CD4-positive, alpha-beta T cell treated with Interleukin-17A for 1 hour (primary cell): ENCODE results near the gene FRYL.
"Not testable (repeated sequence)": the region's sequence is repeated elsewhere in the genome, so short reads cannot be mapped to it uniquely, and the experiment has no call there.

Source experiments
- DNase-seq: peaks from one replicate; pipeline ENCODE4 v3.0.0-alpha.2; 2020

FRYL gene

GRCh38 chr4:48481581-48481980, 298.5 kb downstream of the FRYL start:
- no peak for DNase-seq

DNA sequence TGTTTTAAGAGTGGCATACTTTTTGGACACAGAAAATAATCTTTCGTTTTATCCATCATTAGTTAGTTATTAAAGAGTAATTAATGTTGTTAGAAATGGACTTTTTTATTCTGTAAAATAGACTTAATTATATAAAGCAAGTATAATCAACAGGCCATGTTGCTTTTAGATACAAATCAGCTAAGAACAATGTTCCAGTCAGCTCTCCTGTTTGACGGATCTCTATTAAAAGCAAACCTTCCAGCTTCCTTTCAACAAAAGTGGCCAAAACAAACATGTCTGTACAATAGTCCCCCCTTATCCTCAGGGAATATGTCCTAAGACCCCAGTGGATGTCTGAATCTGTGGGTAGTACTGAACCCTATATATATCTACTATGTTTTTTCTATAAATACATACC, 301.8 kb downstream of the FRYL start:
- no peak for DNase-seq

GRCh38 chr4:48475770-48476169, 304.3 kb downstream of the FRYL start:
- no peak for DNase-seq

DNA sequence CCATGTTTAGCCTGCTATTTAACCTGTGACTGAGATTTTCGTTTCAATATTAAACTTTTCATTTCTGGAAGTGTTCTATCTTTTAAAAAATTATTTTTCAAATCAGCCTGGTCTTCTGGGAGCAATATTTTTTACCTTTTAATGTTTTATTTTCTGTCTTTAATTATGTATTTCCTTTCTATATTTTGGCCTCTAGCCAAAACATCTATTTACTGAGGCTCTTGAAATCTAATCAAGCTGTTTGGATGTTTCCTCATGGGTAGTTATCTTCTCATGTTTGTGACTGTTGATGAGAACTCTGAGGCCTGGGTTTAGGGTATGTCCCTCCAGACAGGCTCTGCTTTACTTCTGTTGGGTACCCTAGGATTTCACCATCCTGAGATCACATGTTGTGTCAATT, 307.3 kb downstream of the FRYL start:
- DNase-seq = no peak

- no peak for DNase-seq
Observed at GRCh38 chr4:48470570-48470969, 309.5 kb downstream of the FRYL start.

GRCh38 chr4:48470137-48470536, 309.9 kb downstream of the FRYL start:
- DNase-seq = no peak

DNA sequence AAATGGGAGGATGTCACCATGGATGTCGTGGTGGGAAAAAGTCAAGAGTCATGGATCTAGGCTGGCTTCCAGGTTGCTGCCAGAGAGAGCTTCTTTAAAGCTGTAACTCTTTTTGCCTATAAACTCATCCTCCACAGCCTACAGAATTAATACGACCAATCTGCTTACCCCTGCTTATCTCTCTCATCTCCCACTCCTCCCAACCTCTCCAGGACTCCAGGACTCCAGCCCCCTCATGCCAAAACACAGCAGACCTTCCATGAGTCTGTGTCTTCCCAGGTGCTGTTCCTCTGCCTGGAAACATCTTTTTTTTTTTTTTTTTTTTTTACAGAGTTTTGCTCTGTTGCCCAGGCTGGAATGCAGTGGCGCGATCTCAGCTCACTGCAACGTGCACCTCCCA, 312.2 kb downstream of the FRYL start:
- DNase-seq = no peak

GRCh38 chr4:48467442-48467841, 312.6 kb downstream of the FRYL start:
- DNase-seq = no peak

DNA sequence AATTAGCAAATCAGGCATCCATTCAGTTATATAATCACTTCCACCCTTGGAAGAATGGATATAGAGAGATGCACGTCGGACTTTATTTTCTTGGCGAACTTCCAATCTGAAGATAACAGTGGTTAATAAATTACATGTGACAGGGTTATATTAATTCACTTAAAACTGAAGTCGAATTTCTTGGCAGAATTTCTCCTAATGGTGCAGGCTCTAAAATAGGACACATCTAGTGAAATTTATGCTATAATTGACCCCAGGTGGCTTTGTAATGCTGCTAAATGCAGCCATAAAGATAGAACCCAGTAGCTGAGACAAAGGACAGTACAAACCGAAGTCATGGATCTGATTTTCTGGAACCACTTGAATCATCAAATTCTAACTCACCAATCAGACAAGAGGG, 317.7 kb downstream of the FRYL start:
- no peak for DNase-seq

DNA sequence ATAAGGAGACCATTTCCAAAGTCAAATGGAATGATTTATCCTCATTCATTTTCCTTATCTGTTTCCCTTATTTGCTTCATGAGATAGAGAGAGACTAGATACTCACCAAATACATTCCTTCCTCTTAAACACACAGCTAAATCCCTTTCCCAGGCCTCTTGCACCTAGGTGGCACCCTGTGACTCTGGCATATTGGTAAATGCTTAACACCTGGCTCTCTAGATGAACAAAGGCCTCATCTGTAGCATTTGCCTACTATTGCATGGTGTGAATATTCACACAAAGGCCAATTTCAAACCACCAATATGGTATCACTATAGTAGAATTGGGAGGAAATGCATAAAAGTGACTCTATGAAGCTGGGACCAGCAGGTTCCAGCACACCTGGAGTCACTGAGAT, 319.1 kb downstream of the FRYL start:
- no peak for DNase-seq

- no peak for DNase-seq
Observed at GRCh38 chr4:48454591-48454990, 325.5 kb downstream of the FRYL start.

DNA sequence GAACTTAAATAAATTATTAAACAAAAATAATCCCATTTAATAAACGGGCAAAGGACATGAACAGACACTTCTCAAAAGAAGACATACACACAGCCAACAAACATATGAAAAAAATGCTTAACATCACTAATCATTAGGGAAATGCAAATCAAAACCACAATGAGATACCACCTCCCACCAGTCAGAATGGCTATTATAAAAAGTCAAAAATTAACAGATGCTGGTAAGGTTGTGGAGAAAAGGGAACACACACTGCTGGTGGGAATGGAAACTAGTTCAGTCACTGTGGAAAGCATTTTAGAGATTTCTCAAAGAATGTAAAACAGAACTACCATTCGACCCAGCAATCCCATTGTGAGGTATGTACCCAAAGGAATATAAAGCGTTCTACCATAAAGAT, 328.4 kb downstream of the FRYL start:
- not testable (repeated sequence) for DNase-seq

DNA sequence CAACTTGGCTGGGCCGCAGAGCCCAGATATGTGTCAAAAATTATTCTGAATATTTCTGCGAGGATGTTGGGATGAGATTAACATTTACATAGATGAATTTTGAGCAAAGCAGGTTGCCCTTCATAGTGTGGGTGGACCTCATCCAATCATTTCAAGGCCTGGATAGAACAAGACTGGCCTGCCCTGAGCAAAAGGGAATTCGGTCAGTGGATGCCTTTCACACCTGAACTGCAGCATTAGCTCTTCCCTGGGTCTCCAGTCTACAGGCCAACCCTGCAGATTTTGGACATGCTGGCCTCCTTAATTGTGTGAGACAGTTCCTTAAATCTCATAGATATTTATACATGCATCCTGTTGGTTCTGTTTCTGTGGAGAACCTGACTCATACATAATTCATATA, 329.3 kb downstream of the FRYL start:
- DNase-seq = no peak

GRCh38 chr4:48449151-48449550, 330.9 kb downstream of the FRYL start:
- no peak for DNase-seq
